NCI-H187 treated with DMSO at 0.1 percent for 48 hours (cell line): ENCODE data around the gene SLIT1.

Experiments
- DNase-seq: peaks from one replicate; lab custom pipeline; 2025; lab: John Stamatoyannopoulos, UW

Gene SLIT1

GRCh38 chr10:97185326-97186058 lies at the start of gene SLIT1:
SLIT1 (minus strand) TSS chr10:97185959; CDS start chr10:97185674, 285 bp downstream.
- DNase-seq = no peak

- no peak for DNase-seq
Observed at GRCh38 chr10:97235353-97235752, 49.6 kb upstream of the SLIT1 start.

- DNase-seq = peak; percentile 4
Observed at GRCh38 chr10:97234400-97234799, 48.6 kb upstream of the SLIT1 start.

GRCh38 chr10:97230146-97230545 lies 44.4 kb upstream of the SLIT1 start:
- no peak for DNase-seq

DNA sequence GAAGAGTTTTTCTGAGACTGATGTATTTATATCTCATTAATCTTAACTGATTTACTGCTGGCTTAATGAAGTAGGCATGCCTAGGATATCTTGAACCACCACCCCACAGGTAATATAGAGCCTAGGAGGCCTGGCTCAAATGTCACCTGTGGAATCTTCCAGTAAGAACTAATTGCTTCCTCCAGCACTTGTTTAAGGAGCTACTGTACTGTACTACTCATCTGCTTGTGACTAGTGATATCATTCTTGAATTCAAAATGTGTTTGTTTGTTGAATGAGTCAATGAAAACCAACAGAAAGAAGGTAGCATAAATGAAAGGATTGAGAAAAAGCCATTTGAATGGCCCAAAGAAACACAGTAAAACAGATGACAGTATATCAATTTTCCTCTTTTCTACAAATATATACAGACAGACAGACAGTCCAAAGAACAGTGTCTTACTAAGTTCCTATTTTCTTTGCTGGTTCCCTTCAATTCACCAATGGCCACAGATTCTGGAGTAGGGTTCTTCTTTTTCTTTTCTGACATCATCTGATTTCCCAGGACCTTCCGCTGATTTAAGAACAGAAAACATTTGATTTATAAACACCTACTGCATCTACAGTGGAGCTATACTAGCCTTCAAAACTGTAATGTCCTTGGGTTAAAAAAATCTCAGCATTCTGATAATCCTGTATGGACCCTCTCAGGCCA lies 43.7 kb upstream of the SLIT1 start:
- no peak for DNase-seq

GRCh38 chr10:97228775-97229157 lies 43.0 kb upstream of the SLIT1 start:
- no peak for DNase-seq

GRCh38 chr10:97228130-97228774 lies 42.5 kb upstream of the SLIT1 start:
- DNase-seq = no peak

- no peak for DNase-seq
Observed at GRCh38 chr10:97226398-97226797, 40.6 kb upstream of the SLIT1 start.

DNA sequence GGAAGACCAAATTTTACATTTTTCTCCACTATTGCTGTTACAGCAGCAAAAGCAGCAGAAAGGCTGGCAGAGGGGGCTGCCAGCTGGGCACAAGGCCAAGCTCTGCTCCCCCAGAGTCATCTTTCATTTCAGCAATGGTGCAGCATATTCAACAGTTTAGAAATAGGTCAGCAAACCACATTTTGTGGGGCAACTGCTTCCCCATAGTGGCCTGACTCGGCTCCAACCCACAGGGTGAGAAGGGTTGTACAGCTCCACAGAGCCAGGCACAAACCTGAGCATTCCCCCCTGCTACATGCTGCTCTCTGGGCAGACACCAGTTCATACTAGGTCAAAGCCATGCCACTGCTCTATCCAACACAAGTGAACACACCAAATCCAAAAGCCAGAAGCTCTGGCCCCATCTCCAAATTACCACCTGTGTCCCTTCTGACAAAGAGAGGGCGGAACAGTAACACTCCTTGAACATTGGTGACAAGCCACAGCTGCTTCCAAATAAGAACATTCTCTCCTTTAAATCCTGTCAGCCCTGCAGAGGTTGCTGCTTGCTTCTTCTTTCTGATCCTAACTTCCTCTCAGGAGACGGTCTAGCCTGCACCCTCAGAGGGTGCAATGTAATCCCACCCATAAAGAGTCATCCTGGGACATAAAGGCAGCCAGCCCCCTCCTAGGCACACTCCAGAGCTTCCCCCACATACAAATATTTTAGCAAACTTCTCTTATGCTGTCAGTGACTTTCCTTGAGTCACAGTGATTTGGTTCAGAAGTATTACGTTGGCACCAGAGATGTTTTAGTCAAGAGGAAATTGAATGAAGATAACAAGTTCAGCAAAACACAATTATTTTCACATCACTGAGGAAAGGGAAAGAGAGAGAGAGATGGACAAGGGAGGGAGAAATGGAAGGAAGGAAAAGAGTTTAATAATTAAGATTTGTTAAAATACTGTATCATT lies 39.0 kb upstream of the SLIT1 start:
- DNase-seq = no peak

DNA sequence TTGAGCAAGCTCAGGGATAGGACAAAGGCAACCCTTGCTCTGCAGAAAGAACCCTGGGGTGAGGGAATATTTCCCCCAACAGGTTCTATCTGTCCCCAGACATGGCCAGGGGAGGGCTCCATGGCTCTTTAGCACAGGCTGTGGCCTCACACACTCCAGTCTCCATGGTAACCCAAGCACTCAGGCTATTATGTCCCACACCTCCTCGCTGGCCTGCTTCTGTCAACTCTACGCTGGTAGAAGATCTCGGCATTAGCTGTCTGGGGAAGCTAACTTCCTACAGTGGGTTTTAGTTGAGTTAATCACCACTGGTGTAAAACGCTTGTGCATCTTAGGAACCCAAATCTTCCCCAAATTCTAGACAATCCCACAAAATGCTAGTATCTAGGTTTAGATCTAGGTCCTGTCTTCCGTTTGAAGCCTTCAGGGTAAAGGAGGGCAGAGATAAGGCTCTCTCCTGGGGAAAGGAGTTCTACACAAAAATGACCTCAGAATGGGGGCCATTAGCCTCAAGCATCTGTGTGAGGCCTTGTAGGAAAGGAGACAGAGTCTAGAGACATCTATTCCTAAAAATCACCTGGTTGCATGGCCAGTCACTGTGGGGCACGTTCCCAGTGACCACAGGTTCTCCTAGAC lies 36.7 kb upstream of the SLIT1 start:
- no peak for DNase-seq

- DNase-seq = no peak
Observed at GRCh38 chr10:97220355-97220754, 34.6 kb upstream of the SLIT1 start.

DNA sequence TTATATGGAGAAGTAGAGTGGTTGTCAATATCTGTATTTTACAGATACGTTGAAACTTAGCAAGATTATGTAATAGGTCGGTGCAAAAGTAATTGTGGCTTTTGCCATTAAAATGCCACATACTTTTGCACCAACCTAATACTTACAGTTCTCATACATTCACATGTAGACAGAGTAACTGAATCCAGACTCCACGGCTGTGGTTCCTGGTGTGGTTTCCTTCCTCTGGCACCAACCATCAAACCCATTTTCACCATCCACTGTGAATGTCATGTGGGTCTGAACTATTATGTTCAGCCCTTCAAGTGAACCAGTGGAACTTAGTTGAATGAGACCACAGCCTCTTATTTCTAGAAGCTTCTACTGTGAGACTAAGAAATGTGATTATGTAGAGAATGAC lies 31.5 kb upstream of the SLIT1 start:
- no peak for DNase-seq

- DNase-seq = no peak
Observed at GRCh38 chr10:97215619-97216260, 30.0 kb upstream of the SLIT1 start.

DNA sequence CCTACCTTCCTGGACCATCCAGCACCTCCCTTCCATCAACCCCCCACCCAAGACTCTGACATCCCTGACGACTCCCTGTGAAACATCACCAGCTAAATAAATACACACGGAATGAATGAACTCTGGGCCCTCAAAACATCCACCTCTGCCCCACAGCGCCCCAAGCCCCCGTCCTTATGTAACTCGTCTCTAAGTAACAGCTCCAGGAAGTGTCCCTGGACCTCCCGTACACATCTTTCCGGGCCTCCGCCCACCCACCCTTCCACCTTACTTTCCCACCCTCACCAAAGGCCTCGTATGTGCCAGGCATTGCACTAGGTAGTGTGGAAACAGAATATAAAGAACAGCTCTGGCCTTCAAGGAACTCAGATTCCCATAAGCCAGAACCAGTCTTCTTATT lies 27.7 kb upstream of the SLIT1 start:
- no peak for DNase-seq

DNA sequence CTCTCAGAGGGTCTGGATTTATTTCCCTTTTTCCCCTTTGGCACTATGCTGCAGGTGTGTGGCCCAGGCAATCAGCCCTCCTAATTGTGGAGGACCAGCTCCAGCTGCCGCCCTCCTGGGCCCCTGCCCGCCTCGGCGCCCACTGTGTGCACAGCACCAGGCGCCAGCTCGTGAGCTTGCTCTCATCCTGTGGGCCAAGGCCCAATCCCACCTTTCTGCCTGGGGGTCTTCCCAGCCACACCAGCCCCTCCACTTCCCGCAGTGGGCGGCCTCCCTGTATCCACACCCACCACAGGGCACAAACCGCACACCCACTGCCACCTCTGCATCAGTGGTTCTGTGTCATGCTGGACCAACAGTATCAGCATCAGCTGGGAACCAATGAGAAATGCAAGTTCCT lies 25.5 kb upstream of the SLIT1 start:
- DNase-seq = no peak

DNA sequence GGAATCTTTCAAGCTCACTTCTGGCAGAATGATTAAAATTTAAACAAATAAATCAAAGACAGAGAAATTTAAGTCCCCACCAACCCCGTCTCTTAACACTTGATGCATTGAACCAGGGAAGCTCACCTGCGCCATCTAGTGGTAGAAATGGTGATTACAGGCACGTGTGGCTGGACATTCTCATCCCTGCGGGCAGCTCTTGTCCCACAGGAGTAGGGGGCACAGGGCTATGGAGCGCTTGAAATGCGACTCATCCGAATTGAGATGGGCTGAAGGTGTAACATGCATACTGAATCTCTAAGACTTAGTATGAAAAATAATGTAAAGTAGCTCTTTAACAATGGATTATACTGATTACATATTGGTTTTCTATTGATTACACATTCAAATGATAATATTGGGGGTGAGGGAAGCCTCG lies 24.8 kb upstream of the SLIT1 start:
- DNase-seq = no peak

DNA sequence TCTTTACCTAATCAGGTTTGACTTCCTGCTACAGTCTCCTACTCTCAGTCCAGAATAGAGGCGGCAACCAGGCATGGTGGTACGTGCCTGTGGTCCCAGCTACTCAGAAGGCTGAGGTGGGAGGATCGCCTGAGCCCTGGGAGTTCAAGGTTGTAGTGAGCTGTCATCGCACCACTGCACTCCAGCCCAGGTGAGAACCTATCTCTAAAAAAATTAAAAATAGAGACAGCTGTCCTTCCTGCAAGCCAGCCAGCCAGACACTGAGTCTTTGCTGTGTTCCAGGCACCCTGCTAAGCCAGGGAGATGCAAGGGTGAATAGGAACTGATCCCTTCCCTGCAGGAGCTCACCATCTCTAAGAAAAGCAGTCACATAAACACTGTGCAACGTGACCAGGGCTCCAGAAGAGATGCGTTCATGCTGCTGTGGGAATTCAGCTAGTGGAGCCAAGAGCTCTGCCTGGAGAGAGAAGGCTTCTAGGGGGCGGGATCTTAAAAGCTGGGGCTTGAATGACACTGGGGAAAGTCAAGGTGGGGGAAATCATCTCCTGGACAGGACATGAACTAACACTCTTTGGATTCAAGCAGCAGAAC lies 22.1 kb upstream of the SLIT1 start:
- DNase-seq = no peak

GRCh38 chr10:97207131-97207530 lies 21.4 kb upstream of the SLIT1 start:
- DNase-seq = no peak

DNA sequence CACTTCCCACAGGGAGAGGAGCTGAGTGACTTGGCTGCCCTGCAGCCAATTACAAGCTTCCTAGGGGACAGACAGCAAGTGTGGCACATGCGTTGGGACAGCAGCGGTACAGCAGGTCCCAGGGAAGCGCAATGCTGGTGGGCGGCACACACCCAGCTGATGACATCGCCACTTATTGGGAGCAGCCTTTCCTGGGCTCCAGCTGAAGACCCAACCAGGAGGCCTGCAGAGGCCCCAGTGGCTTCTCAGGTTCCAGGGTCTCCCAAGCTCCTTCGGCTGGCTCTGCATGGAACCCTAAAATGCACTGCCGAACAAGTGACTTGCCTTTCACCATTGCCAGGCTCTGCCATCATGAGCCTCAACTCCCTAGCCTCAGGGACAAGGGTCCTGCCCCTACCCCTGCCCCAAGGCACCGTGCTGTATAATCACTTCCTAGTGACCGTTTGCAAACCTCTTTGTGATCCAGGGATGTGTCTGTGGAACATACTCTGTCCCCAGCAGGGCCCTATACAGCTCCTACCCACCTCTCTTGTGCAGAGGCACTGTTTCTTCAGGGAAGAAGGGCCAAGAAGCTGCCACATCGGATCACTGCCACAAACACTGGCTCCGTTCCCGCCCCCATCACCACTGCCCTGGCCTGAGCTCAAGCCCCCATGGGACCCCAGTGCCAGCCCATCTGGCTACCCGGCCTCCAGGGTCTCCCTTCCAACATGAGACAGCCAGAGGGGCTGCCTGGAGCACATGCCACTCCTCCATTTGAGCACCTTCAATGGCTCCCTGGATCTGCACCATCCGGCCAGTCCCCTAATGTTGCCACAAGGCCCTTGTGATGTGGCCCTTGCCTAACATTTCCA lies 19.3 kb upstream of the SLIT1 start:
- DNase-seq = no peak

DNA sequence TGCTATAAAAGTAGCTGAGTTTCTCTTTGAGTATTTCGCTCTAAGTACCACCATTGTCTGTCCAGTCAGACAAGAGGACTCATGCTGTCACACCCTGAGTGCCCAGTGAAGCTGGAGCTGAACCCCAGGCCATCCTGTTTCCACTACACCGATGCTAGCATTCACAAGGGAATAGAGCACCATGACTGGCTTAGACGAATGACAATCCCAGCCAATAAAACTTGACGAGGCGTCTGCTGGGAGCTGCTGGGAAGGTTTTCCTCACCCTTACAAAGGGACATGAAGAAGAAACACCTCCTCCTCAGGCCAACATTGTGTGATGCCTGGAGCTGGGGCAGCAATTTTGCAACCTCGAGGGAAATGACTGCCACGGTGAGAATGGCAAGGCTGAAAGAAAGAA lies 17.5 kb upstream of the SLIT1 start:
- DNase-seq = no peak
